MM.1S (cell line): ENCODE measurements around the gene FGF12.

Experiments
- DNase-seq: peaks from one replicate; pipeline ENCODE4 v3.0.0-alpha.2; 2015
- H2AFZ ChIP-seq: fragments of 300-600 bp; sonication (generic); 2 replicates; pipeline ENCODE4 v1.6.0; 2016; ENCODE audit warnings: antibody characterized with exemption, low read length
- H3F3A ChIP-seq: fragments of 300-600 bp; sonication (generic); 2 replicates; pipeline ENCODE4 v1.6.1; 2016; ENCODE audit warnings: mild to moderate bottlenecking, antibody characterized with exemption, low read length, moderate library complexity, mixed read lengths; ENCODE audit not compliant: insufficient read depth
- H3K27ac ChIP-seq: fragments of 300-600 bp; sonication (generic); 2 replicates; pipeline ENCODE4 v1.5.1; 2016; ENCODE audit warnings: mild to moderate bottlenecking, low read length
- H3K27me3 ChIP-seq: fragments of 300-600 bp; sonication (generic); replicated peaks from 2 replicates; pipeline ENCODE4 v1.6.0; 2016; ENCODE audit warnings: low read length; ENCODE audit not compliant: insufficient read depth
- H3K36me3 ChIP-seq: fragments of 300-600 bp; sonication (generic); replicated peaks from 2 replicates; pipeline ENCODE4 v1.6.1; 2016; ENCODE audit warnings: mild to moderate bottlenecking, low read length, mixed read lengths; ENCODE audit not compliant: insufficient read depth
- H3K4me1 ChIP-seq: fragments of 300-600 bp; sonication (generic); 2 replicates; pipeline ENCODE4 v1.6.1; 2016; ENCODE audit warnings: low read length, mixed read lengths
- H3K4me2 ChIP-seq: fragments of 300-600 bp; sonication (generic); 2 replicates; pipeline ENCODE4 v1.6.0; 2016; ENCODE audit warnings: low read depth, low read length
- H3K4me3 ChIP-seq: fragments of 300-600 bp; sonication (generic); 2 replicates; pipeline ENCODE4 v1.5.1; 2016; ENCODE audit warnings: low read length, mixed read lengths
- H3K79me2 ChIP-seq: fragments of 300-600 bp; sonication (generic); 2 replicates; pipeline ENCODE4 v1.6.1; 2016; ENCODE audit warnings: mixed run types, low read length, mixed read lengths
- H3K9ac ChIP-seq: fragments of 300-600 bp; sonication (generic); 2 replicates; pipeline ENCODE4 v1.6.1; 2016; ENCODE audit warnings: low read length, mixed read lengths
- H3K9me2 ChIP-seq: fragments of 300-600 bp; sonication (generic); replicated peaks from 2 replicates; pipeline ENCODE4 v1.6.1; 2016; ENCODE audit warnings: mild to moderate bottlenecking, low read length, mixed read lengths; ENCODE audit not compliant: insufficient read depth
- H3K9me3 ChIP-seq: fragments of 300-600 bp; sonication (generic); replicated peaks from 2 replicates; pipeline ENCODE4 v1.6.1; 2016; ENCODE audit warnings: mild to moderate bottlenecking, low read length, mixed read lengths; ENCODE audit not compliant: insufficient read depth
- H4K20me1 ChIP-seq: fragments of 300-600 bp; sonication (generic); 2 replicates; pipeline ENCODE4 v1.6.1; 2016; ENCODE audit warnings: mild to moderate bottlenecking, low read length, moderate library complexity, mixed read lengths; ENCODE audit not compliant: insufficient read depth
- CTCF ChIP-seq: fragments of 300-600 bp; sonication (generic); IDR thresholded peaks from 2 replicates; pipeline ENCODE4 v1.5.1; 2016; ENCODE audit warnings: antibody characterized with exemption, low read length, mixed read lengths
- EZH2 ChIP-seq: fragments of 300-600 bp; sonication (generic); optimal IDR thresholded peaks from 2 replicates; pipeline ENCODE3; 2017; ENCODE audit warnings: low read depth, mild to moderate bottlenecking, antibody characterized with exemption, low read length, mixed read lengths
- EZH2phosphoT487 ChIP-seq: fragments of 300-600 bp; sonication (generic); IDR thresholded peaks from 2 replicates; pipeline ENCODE4 v1.6.1; 2018; ENCODE audit warnings: antibody characterized with exemption, low read length

FGF12 gene

DNA sequence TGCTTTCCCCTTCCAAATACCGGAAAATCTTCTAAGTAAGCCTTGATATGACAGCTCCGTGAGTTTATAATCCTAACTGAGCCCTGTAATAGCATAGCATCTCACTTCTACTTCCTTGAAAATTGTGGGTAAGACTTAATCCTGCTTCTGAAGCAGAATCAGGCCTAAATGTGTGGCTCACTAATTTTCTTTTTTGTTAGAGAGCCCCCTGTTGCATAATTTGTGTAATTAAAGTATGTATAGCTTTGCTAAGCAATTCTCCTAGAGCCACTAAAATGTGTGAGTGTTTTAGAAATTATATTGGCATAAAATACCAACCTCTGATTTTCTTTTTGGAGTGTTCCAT lies 304.4 kb downstream of the FGF12 start:
- H3F3A ChIP-seq, result no peaks in the 10 kb centered on the region
- H3K9me2 ChIP-seq, result no peaks in the 10 kb centered on the region
- H3K27me3 ChIP-seq, result no peaks in the 10 kb centered on the region
- no peak overlapping the region for H3K4me3 ChIP-seq
- no peaks in the 10 kb centered on the region for H3K79me2 ChIP-seq
- no peaks in the 10 kb centered on the region for H3K36me3 ChIP-seq
- peak; percentile 42 for DNase-seq
- H3K4me2 ChIP-seq, result no peak overlapping the region
- peak; percentile 53 for TF ChIP-seq CTCF
- no peak for TF ChIP-seq EZH2phosphoT487
- TF ChIP-seq EZH2, result no peak
- no peak overlapping the region for H2AFZ ChIP-seq
- H3K9ac ChIP-seq, result no peak overlapping the region
- no peaks in the 10 kb centered on the region for H4K20me1 ChIP-seq
- no peaks in the 10 kb centered on the region for H3K9me3 ChIP-seq
- no peaks in the 10 kb centered on the region for H3K4me1 ChIP-seq
- no peak overlapping the region for H3K27ac ChIP-seq

DNA sequence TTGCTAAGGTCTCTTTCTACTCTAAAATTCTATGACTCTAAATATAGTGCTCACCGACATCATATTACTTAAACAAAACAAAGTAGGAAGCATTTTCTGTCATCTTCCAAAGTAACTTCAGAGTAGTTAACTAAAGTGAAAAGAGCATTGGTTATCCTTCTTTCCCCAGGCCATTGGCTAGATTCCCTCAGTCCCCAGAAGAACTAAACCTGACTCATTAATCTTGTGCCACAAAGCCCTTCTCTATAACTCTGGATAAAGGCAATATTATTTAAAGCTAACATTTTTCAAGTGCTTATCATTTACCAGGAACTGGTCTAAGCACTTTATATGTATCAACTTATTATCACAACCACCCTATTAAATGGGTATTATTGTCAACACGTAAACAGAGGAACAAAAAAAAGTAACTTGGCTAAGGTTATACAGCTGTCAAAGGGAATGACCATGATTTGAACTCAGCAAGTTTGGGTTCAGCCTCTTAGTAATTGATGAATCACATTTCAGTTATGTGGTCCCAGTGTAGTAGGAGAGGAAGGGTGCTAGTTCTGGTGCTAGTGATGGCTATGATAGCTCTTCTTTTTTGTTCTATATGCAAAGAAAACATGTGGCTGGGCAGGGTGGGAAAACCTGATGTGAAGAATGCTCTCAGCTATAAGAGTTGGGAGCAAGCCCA lies 304.9 kb downstream of the FGF12 start:
- no peaks in the 10 kb centered on the region for H4K20me1 ChIP-seq
- H3K4me2 ChIP-seq, result no peak overlapping the region
- H3K36me3 ChIP-seq, result no peaks in the 10 kb centered on the region
- no peaks in the 10 kb centered on the region for H3K9me2 ChIP-seq
- DNase-seq, result no peak
- H3K27me3 ChIP-seq, result no peaks in the 10 kb centered on the region
- H3K79me2 ChIP-seq, result no peaks in the 10 kb centered on the region
- no peak for TF ChIP-seq EZH2phosphoT487
- H3K9ac ChIP-seq, result no peak overlapping the region
- no peaks in the 10 kb centered on the region for H3K4me1 ChIP-seq
- no peak overlapping the region for H3K4me3 ChIP-seq
- no peaks in the 10 kb centered on the region for H3K9me3 ChIP-seq
- no peak overlapping the region for H3K27ac ChIP-seq
- no peak overlapping the region for H2AFZ ChIP-seq
- no peaks in the 10 kb centered on the region for H3F3A ChIP-seq

- no peak for DNase-seq
- Histone ChIP-seq H3K4me2 (no peak overlapping the region), H3K4me3 (no peak overlapping the region), H3K4me1 (no peaks in the 10 kb centered on the region), H3K27me3 (no peaks in the 10 kb centered on the region), H4K20me1 (no peaks in the 10 kb centered on the region), H3K27ac (no peak overlapping the region), H3K9ac (no peak overlapping the region), H3K36me3 (no peaks in the 10 kb centered on the region), H3K9me2 (no peaks in the 10 kb centered on the region), H3K79me2 (no peaks in the 10 kb centered on the region), H3K9me3 (no peaks in the 10 kb centered on the region), H2AFZ (no peak overlapping the region), H3F3A (no peaks in the 10 kb centered on the region)
- TF ChIP-seq EZH2phosphoT487, result no peak
- no peak for TF ChIP-seq CTCF
- TF ChIP-seq EZH2, result no peak
These were observed 308.0 kb downstream of the FGF12 start for GRCh38 chr3:192419312-192419711.

- Histone ChIP-seq H3K4me1 (no peaks in the 10 kb centered on the region), H3K4me3 (no peak overlapping the region), H3K36me3 (no peaks in the 10 kb centered on the region)
These were observed 309.7 kb downstream of the FGF12 start for GRCh38 chr3:192417559-192418055.

More at GRCh38 chr3:192417559-192418055, 309.7 kb downstream of the FGF12 start:
- H3K9me3 ChIP-seq, result no peaks in the 10 kb centered on the region
- no peaks in the 10 kb centered on the region for H3K27me3 ChIP-seq
- no peaks in the 10 kb centered on the region for H3K79me2 ChIP-seq
- no peak overlapping the region for H3K27ac ChIP-seq
- H4K20me1 ChIP-seq, result no peaks in the 10 kb centered on the region
- no peak for TF ChIP-seq EZH2
- TF ChIP-seq EZH2phosphoT487, result no peak
- TF ChIP-seq CTCF, result no peak
- no peaks in the 10 kb centered on the region for H3K9me2 ChIP-seq
- no peak overlapping the region for H3K4me2 ChIP-seq
- H3K9ac ChIP-seq, result no peak overlapping the region
- DNase-seq, result no peak
- H2AFZ ChIP-seq, result no peak overlapping the region
- no peaks in the 10 kb centered on the region for H3F3A ChIP-seq
